D721Med (cell line): Measurements from ENCODE around the gene LTBP2.

ENCODE experiments used
- DNase-seq: peaks from one replicate; pipeline ENCODE4 v3.0.0; 2011; ENCODE audit warnings: low spot score; ENCODE audit not compliant: insufficient read length
- FAIRE-seq: peaks from 2 replicates; lab custom pipeline; 2011; peaks lifted over from hg19 to GRCh38; lab: Jason Lieb, UNC
- TF ChIP-seq, protein P1 (sequence below): IDR thresholded peaks from 2 replicates; pipeline ENCODE4 v1.5.1; 2012; ENCODE audit warnings: mild to moderate bottlenecking, control low read depth; ENCODE audit not compliant: insufficient read depth; ENCODE audit errors: missing control alignments

Gene LTBP2

DNA sequence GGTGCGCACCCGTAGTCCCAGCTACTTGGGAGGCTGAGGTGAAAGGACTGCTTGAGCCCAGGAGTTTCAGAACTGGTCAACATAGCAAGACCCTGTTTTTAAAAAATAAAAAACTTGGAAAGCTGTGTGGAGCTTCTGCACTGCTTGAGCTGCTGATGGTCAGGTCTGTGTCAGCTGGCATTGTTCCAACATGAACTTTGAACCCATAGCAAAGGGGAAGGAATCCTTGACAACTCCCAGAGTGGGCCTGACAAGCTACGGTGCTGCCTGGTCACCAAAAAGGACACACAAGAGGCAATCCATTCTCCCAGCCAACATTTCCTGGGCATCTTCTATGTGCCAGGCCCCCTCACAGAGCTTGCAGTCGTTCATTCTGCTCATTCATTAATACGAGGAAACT is 16.4 kb upstream of the LTBP2 start:
- TF ChIP-seq, protein P1, sequence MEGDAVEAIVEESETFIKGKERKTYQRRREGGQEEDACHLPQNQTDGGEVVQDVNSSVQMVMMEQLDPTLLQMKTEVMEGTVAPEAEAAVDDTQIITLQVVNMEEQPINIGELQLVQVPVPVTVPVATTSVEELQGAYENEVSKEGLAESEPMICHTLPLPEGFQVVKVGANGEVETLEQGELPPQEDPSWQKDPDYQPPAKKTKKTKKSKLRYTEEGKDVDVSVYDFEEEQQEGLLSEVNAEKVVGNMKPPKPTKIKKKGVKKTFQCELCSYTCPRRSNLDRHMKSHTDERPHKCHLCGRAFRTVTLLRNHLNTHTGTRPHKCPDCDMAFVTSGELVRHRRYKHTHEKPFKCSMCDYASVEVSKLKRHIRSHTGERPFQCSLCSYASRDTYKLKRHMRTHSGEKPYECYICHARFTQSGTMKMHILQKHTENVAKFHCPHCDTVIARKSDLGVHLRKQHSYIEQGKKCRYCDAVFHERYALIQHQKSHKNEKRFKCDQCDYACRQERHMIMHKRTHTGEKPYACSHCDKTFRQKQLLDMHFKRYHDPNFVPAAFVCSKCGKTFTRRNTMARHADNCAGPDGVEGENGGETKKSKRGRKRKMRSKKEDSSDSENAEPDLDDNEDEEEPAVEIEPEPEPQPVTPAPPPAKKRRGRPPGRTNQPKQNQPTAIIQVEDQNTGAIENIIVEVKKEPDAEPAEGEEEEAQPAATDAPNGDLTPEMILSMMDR: no peak
- no peak for DNase-seq
- no peak for FAIRE-seq

DNA sequence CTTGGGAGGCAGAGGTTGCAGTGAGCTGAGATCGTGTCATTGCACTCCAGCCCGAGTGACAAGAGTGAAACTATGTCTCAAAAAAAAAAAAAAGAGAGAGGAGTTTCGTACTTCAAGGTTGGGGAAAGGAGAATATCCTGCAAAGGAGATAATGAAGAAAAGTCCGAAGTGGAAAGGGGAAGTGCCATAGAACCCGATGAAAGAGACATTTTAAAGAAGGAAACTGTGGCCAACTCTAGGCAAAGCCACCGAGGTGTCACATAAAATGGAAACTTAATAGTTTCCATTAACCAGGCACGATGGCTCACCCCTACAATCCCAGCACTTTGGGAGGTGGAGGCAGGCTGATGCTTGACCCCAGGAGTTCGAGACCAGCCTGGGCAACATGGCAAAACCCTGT is 15.0 kb upstream of the LTBP2 start:
- DNase-seq: no peak
- TF ChIP-seq, protein P1: no peak
- FAIRE-seq: no peak

DNA sequence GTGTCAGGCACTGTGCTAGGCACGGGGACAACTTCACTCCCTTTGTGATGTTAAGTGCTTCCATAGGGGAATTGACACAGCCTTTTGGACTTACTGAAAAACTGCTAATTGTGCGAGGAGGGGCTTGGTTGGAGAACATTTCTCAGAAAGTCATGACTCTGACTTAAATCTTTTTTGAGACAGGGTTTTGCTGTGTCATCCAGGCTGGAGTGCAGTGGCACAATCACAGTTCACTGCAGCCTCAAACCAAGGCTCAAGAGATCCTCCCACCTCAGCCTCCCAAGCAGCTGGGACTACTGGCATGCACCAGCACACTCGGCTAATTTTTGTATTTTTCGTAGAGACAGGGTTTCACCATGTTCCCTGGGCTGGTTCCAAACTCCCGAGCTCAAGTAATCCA is 10.2 kb upstream of the LTBP2 start:
- FAIRE-seq: no peak
- TF ChIP-seq, protein P1: no peak
- DNase-seq: no peak

DNA sequence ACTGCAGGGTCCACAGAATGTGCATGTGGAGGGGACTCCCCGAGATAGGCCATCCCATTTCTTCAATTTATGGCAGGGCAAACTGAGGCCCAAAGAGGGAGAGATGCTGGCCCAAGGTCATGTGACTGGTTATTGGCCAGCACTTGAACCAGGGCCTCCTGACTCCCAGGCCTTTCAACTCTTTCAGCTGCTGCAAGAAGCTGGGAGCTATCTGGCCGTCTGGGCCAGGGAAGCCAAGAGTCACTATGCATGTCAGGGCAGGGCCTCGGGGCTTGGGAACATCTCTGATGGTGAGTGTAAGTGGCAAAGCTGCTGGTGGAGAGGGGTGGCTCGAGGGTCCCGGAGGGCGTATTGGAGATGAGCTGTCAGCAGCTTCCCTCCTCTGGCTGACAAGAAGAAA is 9.5 kb upstream of the LTBP2 start:
- TF ChIP-seq, protein P1: no peak
- DNase-seq (no peak), FAIRE-seq (no peak)

DNA sequence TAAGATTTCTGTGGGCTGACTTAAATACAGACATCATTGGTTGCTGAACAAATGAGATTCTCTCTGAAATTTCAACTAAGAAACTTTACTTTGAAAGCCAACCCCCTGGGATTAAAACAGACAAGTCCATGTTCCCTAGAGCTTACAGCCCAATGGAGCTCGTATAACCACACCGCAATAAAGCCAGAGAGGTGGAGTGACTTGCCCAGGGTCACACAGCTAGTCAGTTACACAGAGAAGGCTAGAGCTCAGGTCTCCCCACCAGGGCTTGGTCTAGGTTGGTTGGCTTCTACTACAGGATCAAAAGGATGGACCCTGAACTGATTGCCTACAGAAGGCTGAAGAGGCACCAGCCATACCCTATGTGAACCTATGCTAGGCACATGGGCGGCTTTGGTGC is 8.9 kb upstream of the LTBP2 start:
- TF ChIP-seq, protein P1: no peak
- no peak for FAIRE-seq
- no peak for DNase-seq

DNA sequence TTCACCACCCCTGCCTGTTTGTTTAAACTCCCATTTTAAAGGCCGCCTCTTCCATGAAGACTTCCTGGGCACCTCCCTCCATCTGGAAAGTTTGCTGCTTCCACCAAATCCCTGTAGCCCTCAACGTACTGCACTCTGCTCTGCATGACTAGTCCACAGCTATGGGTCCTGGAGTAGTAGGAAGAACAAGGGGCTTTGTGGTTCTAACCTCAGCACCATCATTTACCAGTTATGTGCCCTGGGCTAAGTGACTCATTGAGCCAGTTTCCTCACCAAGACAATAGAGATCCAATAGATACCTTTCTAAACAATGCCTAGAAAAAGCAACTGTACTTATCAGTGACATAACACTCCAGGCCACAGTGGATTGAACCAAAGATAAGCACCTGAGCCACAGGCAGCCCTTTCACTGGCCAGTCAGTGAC is 8.5 kb upstream of the LTBP2 start:
- no peak for DNase-seq

DNA sequence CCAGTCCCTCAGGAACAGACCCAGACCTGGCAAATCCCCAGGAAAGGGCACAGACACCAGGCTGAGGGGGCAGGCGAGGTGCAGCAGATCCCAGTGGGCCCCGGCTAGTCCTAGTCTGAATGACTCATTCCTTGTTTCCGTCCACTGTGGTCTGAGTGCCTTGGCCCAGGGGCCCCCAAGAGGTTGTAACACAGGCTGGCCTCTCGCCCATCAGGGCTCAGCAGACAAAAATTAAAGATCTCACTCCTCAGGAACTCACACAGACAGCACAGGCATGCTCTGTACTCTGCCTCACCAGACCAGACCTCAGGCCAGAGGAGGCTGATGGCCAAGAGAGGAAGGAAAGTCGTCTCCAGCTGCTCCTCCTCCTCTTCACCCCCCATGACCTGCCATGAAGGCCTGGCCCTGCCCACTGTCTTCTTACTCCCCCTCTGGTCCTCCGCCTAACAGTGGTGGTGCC is 7.7 kb upstream of the LTBP2 start:
- no peak for DNase-seq
- TF ChIP-seq, protein P1: no peak
- FAIRE-seq: no peak

More for the DNA sequence above, 8.5 kb upstream of the LTBP2 start:
- TF ChIP-seq, protein P1: no peak
- no peak for FAIRE-seq
